HG03045 (cell line): Measurements from ENCODE around the gene UGCG.
"Not testable (repeated sequence)": the region's sequence is repeated elsewhere in the genome, so short reads cannot be mapped to it uniquely, and the experiment has no call there.

ENCODE experiments used
- ATAC-seq: cut with Tn5 transposase; IDR thresholded peaks from one replicate; pipeline ENCODE4 v1.9.1; 2021; ENCODE audit warnings: mild to moderate bottlenecking, moderate library complexity; ENCODE audit not compliant: unreplicated experiment

Gene UGCG

GRCh38 chr9:111917201-111917600, 20.6 kb downstream of the UGCG start:
- ATAC-seq, result no peak

GRCh38 chr9:111917980-111918379, 21.4 kb downstream of the UGCG start:
- no peak for ATAC-seq

DNA sequence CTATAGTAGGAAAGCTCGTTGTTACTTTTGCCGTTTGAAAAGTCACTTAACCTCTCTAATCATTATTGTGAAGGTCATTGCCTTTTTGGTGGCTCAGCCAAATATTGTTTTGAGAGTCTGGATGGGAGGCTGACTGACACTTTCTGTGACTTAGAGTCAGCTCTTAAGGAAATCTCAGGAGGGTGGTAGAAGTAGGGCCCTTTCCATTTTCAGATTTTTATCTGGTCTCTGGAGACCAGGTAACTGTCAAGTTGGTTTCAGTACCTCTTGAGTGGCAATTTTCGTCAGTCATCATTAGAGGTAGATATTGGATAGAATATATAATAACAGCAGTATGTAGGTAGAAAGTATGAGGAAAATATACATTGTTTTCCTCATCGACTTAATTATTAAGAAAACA, 23.3 kb downstream of the UGCG start:
- ATAC-seq, result no peak

DNA sequence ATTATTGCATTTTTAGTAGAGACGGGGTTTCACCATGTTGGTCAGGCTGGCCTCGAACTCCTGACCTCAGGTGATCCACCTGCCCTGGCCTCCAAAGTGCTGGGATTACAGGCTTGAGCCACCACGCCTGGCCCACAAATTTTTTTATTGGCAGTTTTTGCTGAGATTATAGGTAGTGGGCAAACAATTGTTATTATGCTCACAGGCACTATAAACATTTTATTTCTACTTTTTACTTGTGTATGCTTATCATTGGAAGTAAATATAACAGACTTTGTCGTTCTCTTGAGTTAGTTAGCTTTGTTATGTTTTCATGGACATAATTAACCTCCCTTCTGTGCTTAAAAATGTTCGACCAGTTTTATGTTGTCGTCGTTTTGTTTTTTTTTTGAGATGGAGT, 23.9 kb downstream of the UGCG start:
- no peak for ATAC-seq

- ATAC-seq, result no peak
These were observed 25.9 kb downstream of the UGCG start for GRCh38 chr9:111922324-111923013.

DNA sequence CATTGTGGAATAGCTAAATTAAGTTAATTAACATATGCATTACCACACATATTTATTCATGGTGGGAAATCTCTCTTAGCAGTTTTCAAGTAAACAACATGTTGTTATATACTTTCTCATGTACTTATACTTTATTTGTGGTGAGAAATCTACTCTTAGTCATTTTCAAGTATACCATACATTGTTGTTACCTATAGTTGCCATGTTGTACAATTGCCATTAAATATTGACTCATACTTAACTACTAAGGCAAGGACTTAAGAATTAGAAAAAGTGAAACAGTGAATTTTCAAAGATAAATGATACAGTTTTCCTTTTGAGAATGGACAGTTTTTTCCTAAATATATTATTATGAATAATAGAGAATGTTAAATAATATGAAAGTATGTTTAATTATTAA, 27.7 kb downstream of the UGCG start:
- no peak for ATAC-seq

DNA sequence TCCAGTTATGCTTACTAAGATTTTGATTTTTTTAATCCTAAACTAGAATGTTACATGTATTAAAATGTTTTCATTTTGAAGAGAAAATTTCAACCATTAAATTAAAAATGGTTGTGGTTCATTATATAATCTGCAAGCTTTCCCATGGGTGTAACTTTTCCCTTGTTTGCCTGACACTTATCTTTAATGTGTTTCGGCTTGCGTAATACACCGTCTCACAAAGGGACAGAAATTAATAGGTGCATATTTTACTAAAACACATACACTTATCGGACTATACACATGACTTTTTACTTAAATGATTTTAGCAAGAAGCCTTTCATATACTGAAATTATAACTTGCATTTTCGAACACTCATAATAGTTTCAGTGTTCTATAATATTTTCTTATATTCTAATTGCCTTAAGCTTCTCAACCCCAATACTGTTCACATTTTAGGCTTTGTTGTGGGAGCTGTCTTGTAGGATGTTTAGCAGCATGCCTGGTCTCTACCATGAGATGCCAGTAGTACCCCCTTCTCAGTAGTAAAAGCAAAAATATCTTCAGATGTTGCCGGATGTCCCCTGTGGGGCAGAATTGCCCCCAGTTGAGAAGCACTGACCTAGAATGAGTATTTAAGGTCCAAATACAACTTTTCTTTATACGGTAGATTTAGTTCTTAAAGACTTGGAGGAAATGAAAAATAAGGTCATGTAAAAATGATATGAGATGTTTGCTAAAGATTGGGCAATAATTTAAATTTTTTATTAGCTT, 28.6 kb downstream of the UGCG start:
- ATAC-seq, result no peak

DNA sequence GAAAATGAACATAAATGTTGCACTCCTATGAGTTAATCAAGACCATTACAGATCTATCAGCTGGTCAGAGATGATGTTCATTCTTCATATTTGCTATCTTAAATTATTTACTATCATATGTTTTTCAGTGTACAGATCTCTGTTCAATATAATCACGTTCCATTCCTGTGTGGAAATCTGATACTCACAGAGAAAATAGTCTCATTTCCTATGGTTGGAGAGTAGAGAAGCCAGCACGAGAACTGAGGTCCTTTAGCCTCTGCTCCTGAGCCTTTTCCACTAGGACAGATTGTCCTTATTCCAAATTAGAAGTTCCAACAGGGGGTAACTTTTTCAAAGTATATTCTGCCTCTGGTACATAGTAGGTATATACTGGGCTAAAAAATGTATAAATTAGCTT, 29.2 kb downstream of the UGCG start:
- no peak for ATAC-seq

DNA sequence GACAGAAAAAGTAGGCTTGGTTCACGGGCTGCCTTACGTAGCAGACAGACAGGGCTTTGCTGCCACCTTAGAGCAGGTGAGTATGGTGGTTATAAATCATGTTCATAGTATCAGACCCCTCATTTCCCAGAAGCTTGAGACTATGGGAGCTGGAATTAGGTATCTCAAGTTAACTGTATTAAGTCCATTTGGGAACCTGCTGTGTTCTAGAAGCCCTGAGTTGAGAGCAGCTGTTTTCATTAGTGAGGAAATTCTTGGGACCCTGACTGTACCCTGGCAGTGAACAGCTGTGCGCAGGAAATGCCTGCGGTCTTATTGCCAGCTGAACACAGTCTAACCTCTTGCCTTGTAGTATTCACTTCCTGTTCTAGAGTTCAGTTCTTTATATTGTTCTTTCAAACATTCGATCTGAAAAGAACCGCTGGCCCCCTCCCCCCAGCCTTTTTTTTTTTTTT, 29.8 kb downstream of the UGCG start:
- peak; percentile 97 for ATAC-seq

- no peak for ATAC-seq
These were observed 31.7 kb downstream of the UGCG start for GRCh38 chr9:111928359-111928720.

DNA sequence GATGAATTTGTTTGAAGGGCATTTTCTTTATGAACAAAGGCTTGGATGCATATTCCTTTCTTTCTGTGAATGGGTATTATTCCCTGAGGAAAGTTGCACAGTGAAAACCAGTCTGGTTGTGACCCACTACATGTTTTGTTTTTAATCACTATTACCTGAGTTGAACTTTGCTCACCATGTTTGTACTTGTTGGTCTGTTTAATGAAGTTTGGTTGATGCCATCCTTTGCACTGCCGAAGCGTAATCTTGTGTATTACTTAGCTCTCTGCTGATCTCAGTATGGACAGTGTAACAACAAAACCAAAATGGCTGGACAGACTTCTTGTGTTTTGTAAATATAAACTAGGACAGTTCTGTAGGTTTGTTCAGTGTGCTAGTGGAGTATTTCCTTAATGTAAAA, 38.1 kb downstream of the UGCG start:
- no peak for ATAC-seq

GRCh38 chr9:111936391-111936790, 39.8 kb downstream of the UGCG start:
- ATAC-seq, result no peak

DNA sequence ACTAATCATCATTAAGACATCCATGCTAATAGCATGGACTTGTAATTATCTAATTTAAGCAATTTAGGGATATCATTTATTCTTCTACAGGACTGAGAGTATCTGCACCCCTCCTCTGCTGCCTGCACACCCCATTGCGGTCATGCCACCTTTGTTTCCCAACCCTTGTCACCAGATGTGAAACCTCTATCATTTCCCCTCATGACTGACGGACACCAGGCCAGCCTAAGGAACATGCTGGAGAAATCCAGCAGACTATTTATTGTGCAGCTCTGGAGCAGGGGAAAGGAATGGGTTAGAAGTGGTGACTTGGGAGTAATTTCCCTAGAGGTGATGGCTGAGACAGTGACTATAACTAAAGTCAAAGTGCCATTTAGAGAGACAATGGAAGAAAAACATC, 40.7 kb downstream of the UGCG start:
- ATAC-seq, result no peak

DNA sequence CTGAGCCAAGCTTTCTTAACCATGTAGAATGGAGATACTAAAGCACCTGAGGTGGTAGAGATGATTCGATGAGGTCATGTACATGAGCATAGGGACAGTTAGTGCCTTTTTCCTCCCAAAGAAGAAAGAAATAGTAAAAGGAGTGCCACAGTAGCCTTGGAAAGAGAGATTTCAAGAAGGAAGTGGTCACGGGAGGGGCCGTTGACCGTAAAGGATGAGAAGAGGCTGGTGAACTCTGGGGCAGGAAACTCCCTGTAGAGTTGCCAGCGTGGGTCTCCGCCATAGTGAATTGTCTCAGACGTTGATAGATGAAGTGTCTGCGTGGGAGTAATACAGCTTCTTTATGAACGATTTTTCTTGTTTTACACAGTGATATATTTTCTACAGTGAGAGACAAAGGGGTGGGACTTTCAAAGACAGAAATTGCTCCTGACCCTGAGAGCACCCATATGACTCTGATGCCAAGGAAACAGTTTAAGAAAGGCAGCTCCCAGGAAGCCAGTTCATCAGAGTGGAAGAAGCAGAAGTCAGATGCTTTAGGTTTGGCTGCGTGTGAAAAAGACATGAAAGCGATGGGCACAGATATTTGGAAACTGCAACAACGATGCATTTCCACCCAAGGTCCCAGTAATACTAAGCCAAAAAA, 41.3 kb downstream of the UGCG start:
- ATAC-seq, result peak; percentile 72

DNA sequence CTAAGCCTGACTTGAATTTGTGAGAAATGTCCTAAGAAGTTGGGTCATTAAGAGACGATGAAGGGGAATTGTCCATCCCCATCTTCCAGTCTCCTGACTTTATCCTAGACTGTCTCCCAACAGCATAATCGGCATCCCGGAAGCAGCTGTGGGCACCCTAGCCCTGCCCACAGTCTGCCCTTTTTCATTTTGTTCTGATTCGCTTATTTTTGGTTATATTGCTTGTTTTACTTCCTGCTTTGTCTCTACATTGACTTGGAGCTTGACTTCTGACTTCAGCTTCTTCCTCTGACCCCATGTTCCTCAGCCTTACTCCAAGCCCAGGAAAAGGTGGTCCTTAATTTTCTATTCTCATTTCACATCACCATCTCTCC, 41.8 kb downstream of the UGCG start:
- ATAC-seq, result no peak

DNA sequence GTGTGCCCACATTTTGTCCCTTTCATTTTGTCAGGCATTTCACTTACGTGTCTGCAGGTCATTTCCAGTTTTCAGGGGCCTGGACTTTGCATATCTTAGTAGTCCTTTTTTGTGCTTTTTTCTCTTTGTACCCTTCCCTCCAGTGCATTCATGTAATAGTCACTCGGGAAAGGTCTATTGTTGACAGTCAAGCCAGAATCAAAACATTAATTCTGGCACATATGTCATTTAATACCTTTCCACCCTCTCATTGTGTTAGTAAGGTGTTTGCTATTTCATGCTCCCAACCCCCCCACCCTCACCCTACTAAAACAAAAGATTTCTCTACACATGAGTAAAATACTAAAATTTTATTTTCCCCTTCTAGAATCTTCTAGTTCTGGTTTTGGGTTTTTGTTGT, 42.7 kb downstream of the UGCG start:
- no peak for ATAC-seq

DNA sequence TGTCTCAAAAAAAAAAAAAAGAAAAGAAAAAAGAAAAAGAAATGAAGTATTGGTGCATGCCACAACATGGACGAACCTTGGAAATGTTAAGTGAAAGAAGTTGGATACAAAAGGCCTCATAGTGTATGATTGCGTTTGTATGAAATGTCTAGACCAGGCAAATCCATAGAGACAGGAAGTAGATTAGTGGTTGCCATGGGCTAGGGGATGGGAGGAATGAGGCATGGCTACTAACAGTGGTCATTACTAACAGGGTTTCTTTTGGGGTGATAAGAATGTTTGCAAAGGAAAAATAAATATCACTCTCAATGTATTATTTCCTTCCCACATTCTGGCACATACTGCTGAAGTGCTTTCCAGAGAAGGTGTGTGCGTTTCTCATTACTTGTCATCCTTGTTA, 44.1 kb downstream of the UGCG start:
- no peak for ATAC-seq

DNA sequence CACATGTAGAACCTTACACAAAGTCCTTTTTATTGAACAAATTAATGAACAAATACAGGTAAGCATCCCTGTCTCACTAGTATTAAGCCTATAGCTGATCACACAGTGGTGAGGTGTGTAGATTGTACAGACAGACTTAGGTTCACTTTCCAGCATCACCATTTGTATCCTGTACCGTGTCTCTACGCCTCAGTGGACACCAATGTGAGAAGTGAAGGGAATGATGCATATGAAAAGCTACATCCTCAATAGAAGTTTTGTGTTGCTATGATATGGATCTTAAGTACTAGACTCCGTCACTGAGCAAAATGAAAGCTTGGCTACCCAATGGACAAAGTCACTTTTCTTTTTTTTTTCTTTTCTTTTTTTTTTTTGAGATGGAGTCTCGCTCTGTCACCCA, 46.6 kb downstream of the UGCG start:
- ATAC-seq, result no peak

DNA sequence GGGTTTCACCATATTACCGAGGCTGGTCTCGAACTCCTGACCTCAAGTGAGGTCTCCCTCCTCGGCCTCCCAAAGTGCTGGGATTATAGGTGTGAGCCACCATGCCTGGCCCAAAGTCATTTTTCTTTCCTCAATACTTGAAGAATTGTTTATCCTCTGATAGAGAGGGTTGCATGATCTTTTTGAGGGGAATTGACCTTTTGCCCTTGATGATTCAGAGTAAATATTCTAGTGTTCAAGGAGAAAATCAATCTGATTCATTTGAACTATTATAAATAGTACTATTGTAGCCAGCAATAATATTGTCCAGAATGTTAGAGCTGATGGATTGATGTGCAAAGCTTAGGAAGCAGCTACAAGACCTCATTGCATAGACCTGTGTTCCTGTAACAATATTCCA, 47.1 kb downstream of the UGCG start:
- no peak for ATAC-seq

DNA sequence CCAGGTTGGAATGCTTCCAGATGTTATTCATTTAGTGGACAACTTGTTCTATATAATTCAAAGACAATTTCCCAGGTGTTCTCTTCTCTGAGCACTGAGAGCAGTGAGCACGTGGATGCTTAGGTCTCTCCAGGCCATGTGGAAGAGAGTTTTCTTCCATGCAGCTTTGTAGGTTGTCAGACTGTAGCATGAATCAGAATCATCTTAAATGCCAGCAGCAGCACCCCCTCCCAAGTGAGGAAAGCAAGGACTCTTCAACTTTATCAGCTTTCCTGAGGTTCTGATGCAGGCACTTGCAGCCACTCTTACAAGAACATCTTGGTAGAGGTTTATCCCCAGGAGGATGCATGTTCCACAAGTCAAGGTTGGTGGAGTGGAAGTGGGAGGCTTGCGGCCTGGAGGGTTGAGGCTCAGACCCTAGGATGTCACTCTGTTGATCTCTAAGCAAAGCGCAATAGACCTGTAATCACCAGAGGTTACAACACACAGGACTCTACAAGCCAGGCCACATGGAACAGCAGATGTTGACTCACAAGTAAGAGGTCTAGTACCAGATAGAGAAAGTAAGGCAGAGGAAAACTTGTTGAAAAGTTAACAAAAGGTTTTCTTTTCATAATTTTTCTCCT, 47.7 kb downstream of the UGCG start:
- ATAC-seq, result no peak

GRCh38 chr9:111945216-111945615, 48.6 kb downstream of the UGCG start:
- ATAC-seq, result peak; percentile 74

- ATAC-seq, result not testable (repeated sequence)
These were observed 51.5 kb downstream of the UGCG start for GRCh38 chr9:111948109-111948508.
